CD4-positive, alpha-beta T cell treated with Interleukin-12 subunit alpha and Interleukin-12 subunit beta, for 1 hour (primary cell): Measurements from ENCODE around the gene ASXL2.
"Not testable (repeated sequence)": the region's sequence is repeated elsewhere in the genome, so short reads cannot be mapped to it uniquely, and the experiment has no call there.

Experiments used
- DNase-seq: peaks from one replicate; pipeline ENCODE4 v3.0.0-alpha.2; 2020

ASXL2 gene

GRCh38 chr2:25887624-25888242 is 9.4 kb upstream of the ASXL2 start:
- DNase-seq = no peak

GRCh38 chr2:25885933-25886332 is 7.6 kb upstream of the ASXL2 start:
- DNase-seq = no peak

DNA sequence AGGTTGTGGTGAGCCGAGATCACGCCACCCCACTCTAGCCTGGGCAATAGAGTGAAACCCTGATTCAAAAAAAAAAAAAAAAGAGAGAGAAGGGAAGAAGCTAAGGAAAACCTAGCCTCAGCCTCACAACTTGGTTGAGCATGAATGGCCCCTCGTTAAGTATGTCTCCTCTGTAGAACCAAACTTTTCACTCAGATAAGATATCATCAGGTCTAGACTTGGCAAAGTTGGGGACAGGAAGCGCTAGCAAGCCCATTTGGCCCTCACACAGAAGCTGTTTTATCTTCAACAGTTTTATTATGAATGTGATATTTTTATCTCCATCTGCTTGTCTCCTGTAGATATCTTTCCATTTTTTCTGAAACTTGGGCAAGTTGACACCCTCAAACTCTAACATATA is 3.5 kb upstream of the ASXL2 start:
- no peak for DNase-seq

- DNase-seq = no peak
Observed at GRCh38 chr2:25879133-25879730, 945 bp upstream of the ASXL2 start.

DNA sequence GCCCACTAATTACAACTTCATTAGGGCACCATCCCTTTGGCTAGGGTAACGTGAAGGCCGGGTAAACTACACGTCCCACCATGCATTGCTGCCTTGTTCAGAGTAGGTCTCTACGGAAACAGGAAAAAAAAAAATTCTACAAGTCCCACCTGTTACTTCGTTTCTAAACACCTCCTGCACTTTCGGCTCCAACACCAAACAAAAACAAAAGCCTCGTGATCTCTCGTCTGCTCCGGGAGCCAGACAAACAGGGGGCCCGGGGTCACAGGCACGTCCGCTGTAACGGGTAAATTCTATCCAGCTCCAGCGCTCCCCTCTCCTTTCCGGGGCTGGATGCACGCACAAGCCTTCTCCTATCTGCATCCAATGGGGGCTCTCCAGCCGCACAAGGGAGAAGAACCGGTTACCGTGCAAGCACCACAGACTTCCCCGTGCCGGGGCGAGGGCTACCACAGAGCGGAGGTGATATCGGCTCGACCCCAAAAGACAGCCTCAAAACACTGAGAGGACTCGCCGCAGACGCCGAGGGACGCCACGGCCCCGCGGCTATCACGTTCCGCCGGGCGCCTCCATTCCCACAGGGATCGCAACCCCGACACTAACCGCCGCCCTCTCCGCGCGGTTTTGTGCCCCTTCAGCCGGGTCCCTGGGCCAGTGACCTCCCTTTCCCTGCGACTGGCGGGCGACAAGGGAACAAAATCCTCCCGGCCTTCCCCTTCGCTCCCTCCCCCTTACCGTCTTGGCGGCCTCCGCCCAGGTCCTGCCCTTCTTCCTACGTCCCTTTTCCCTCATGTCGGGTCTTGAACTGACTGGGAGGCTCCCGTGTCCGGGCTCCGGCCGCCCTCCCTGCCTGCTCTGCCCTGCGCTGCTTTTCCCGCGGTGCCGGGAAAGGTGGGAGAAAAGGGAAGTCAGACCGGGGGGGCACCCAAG is 591 bp downstream of the ASXL2 start:
- peak; percentile 71 for DNase-seq

- no peak for DNase-seq
Observed at GRCh38 chr2:25872134-25872533, 6.2 kb downstream of the ASXL2 start.

GRCh38 chr2:25867396-25868003 is 10.8 kb downstream of the ASXL2 start:
- DNase-seq = no peak

DNA sequence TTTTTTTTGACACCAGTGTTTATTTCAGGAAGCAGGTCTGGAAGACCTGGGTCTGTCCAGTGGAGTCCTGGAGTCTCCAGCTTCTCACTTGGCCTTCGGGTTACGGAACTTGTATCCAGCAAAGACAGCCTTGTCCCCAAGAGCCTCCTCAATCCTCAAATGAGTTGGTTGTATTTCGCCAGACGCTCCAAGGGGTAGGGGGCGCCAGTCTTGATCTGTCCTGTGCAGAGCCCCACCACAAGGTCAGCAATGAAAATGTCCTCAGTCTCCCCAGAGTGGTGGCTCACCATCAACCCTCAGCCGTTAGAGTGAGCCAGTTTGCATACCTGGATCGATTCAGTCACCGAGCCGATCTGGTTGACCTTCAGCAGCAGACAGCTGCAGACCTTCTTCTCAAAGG is 21.9 kb downstream of the ASXL2 start:
- DNase-seq = no peak

GRCh38 chr2:25855065-25855464 is 23.2 kb downstream of the ASXL2 start:
- no peak for DNase-seq

- no peak for DNase-seq
Observed at GRCh38 chr2:25854613-25855012, 23.7 kb downstream of the ASXL2 start.

- DNase-seq = peak; percentile 11
Observed at GRCh38 chr2:25853038-25853638, 25.1 kb downstream of the ASXL2 start.

DNA sequence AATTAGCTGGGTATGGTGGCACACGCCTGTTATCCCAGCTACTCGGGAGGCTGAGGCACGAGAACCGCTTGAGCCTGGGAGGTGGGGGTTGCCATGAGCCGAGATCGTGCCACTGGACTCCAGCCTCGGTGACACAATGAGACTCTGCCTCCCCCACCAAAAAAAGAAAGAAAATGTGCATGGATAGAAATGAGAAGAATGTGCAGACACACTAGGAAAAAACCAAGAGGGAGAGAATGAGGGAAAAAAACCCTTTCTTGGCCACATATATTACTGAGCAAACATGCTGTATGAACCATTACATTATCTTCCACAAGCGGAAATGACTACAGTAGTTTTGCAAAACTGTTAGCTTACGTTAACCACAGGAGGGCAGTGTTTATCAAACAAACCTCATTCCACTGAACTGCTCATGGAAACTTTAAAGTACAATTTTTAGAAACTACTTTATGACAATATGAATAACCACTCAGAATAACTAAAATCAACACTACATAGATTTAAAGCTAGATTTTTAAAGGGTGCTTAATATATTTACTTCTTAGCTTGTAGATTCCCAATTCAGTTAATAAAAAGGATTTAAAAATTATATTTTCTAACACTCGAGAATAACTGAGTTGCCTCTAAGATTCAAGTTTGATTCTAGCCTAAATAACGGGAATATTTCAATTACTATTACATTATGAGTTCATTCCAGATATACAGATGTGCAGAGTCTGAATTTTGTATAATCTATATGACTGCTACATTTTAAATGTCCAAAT is 26.4 kb downstream of the ASXL2 start:
- DNase-seq = peak; percentile 79

- DNase-seq = not testable (repeated sequence)
Observed at GRCh38 chr2:25850400-25850799, 27.9 kb downstream of the ASXL2 start.

DNA sequence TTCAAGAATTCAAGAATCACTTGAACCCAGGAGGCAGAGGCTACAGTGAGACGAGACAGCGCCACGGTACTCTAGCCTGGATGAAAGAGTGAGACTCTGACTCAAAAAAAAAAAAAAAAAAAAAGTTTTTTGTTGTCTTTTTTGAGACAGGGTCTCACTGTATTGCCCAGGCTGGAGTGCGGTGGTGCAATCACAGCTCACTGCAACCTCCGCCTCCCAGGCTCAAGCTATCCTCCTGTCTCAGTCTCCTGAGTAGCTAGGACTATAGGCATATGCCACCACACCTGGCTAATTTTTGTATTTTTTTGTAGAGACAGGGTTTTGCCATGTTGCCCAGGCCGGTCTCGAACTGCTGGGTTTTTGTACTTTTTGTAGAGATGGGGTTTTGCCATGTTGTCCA is 28.9 kb downstream of the ASXL2 start:
- DNase-seq = not testable (repeated sequence)

GRCh38 chr2:25845843-25846505 is 32.3 kb downstream of the ASXL2 start:
- DNase-seq = no peak

DNA sequence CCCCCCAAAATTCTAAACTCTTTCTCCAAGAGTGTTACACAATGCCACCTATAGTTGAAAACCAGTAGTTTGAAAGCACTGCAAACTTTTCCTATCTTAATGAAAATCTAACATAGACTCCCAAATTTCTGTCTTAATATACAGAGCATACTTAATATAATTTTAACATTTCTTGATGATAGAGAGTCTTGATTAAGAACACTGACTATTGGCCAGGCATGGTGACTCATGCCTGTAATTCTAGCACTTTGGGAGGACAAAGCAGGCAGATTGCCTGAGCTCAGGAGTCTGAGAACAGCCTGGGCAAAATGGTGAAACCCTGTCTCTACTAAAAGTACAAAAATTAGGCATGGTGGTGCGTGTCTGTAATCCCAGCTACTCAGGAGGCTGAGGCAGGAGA is 34.2 kb downstream of the ASXL2 start:
- no peak for DNase-seq

GRCh38 chr2:25842155-25842554 is 36.1 kb downstream of the ASXL2 start:
- no peak for DNase-seq

GRCh38 chr2:25838152-25838756 is 40.0 kb downstream of the ASXL2 start:
- DNase-seq = no peak

- no peak for DNase-seq
Observed at GRCh38 chr2:25835906-25836305, 42.4 kb downstream of the ASXL2 start.

DNA sequence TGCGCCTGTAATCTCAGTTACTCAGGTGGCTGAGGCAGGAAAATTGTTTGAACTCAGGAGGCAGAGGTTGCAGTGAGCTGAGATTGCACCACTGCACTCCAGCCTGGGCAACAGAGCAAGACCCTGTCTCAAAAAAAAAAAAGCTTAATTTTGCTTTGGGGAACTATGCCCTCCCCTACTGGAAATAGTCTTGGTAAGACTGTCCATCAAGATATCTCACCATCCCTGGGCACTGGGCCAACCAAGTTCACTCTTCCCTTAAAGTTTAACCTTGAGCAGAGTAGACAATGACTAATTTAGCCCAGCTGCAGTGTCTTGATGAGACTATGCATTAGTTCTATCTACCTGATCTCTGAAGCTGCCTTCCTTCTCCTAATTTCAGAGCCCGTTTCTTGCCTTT is 44.7 kb downstream of the ASXL2 start:
- no peak for DNase-seq

DNA sequence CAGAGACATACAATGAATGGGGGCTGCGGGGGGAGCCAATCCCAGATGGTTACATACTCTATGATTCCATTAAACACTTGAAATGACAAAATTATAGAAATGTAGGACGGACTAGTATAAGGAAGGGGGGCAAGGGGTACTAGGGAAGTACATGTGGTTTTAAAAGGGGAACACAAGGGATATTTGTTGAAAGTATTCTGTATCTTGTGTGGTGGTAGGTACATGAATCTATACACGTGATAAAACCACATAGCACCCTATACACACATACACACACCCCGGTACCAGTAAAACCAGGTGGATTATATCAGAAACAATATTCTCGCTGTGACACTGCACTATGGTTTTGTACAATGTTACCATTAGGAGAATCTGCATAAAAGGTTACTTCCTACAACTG is 45.4 kb downstream of the ASXL2 start:
- no peak for DNase-seq
